HG03175 (cell line): ENCODE data around the gene RUBCN.
"Not testable (repeated sequence)": the region's sequence is repeated elsewhere in the genome, so short reads cannot be mapped to it uniquely, and the experiment has no call there.

Experiments used
- ATAC-seq: cut with Tn5 transposase; IDR thresholded peaks from one replicate; pipeline ENCODE4 v1.9.1; 2021; ENCODE audit warnings: mild to moderate bottlenecking, moderate library complexity; ENCODE audit not compliant: unreplicated experiment

Gene RUBCN

DNA sequence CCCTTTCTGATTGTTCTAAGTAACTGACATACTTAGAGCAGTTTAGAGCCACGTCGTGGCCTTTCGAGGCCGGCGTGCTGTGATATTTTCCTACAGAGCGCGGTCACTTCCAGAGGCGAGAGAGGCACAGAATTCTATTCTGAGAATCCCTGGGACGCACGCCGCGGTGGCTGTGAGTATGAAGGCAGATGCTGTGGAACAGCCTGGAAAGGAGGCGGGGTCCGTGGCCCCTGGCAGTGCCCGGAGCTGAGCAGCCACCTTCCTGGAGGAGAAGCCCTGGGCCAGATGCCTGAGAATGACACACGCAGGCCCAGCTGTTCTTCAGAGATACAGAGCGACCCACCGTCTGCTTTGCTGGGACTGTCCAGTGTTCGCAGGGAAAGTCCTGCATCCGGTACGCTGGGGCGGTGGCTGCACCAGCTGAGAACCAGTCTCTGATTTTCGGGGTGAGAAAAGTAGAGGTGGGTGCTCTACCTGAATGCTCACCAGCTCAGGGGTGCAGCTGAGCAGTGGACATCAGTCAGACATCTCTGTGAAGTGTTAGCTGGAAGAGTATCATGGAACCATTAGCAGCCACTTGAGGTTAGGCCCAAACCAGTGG is 75.4 kb downstream of the RUBCN start:
- ATAC-seq = not testable (repeated sequence)

DNA sequence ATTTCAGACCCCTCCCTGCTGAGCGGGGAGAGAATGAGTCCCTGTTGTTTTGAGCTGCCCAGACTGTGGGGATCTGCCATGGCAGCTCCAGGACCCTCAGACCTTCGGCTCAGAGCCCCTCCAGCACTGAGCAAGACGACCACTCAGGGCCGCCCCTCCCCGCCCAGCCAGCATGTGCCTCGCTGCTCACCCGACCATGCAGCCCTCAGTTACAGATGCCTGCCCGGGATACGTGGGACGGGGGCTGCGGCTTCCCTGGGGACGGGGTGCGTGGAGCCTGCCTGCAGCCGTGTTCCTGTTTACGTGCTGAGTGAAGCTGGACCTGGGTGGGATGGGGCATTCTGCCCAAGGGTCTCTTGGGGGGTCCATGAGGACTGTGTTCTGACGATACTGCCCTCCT is 77.0 kb downstream of the RUBCN start:
- not testable (repeated sequence) for ATAC-seq

DNA sequence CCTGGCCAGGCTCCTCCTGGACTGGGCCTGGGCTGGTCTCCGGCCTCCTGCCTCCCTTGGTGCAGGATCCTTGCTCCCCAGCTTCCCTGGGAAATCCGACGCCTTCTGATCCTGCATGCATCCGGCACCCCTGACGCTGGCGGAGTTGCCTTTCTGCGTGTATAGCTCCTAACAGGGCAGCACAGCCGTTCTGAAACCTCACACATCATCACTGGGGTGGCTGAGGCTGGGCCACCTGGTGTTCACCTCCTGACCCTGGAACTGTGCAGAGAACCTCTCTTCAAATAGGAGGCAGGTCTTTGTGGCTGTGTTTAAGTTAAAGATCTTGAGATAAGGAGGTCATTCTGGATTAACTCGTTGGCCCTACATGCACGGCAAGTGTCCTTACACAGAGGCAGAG is 77.6 kb downstream of the RUBCN start:
- peak; percentile 62 for ATAC-seq

DNA sequence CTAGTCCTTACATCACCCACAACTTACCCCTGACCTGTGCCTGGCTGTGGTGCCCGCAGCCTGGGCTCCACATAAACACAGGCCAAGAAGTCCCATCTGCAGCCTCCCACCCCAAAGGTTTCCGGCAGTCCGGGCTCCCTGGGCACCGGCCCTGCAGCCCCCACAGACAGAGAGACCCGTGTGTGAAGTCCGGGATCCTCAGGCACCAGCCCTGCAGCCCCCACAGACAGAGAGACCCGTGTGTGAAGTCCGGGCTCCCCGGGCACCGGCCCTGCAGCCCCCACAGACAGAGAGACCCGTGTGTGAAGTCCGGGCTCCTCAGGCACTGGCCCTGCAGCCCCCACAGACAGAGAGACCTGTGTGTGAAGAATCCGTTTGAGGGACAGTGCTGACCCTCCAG is 78.0 kb downstream of the RUBCN start:
- not testable (repeated sequence) for ATAC-seq

DNA sequence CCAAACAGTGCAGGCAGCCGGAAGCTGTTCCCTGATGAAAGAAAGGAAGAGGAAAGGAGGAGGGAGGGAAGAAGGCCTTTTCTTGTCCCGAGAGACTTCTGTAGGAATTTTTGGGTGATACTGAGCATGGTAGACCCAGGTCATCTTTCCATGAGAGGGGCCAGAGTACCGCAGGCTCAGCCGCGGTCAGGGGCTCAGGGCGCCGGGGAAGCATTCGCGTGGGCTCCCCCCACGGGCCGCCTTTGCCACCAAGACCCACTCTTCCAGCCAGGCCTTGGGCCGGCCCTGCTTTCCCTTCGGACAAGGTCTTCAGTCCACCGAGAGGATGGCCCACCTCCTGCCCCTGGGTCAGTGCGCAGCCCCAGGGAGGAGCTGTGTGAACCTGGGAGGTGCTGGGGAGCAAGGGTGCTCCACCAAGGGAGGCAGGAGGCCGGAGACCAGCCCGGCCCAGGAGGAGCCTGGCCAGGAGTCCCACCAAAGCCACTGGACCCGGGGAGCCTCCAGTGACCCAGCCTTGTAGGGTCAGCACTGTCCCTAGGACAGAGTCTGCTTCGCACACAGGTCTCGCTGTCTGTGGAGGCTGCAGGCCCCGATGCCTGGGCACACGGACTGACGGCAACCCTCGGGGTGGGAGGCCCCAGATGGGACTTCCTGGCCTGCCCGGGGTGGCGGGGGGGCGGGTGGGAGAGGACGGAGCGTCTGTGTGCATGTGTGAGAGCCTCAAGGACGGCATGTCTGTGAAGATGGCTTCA is 79.0 kb downstream of the RUBCN start:
- ATAC-seq = not testable (repeated sequence)

DNA sequence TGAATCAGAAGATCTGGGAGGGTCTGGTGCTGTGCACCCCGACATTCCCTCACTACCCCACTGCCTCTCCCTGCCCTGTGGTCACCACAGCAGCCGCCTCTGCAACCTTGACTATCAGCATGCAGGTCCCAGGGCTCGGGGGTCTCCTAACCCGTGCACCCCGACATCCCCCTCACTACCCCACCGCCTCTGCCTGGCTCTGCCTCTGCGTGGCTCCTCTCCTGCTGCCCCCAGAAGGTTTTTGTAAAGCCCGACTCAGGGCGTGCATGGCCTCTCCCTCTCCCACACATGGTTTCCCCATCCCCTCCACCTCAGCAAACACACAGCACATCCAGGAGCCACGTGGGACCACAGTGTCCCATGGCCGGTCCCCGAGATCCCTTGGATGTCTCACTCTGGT is 79.7 kb downstream of the RUBCN start:
- ATAC-seq = not testable (repeated sequence)

DNA sequence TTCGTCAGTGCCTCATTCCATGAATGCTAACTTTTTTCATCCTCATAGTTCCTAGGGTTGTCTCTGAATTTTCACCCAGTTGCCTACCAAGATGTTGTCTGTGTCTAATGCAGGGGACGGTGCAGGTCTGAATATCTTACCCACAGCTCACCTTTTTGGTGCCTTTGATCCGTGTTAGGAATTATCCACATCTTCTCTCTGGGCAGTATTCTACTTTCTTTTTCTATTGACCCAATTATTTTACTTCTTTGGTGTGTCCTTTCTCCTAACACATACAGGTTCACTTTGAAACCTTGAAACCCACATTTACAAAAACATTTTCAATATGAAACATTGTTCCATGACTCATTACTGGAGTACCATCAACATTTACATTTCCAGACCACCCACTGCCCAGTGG is 80.6 kb downstream of the RUBCN start:
- ATAC-seq = not testable (repeated sequence)

DNA sequence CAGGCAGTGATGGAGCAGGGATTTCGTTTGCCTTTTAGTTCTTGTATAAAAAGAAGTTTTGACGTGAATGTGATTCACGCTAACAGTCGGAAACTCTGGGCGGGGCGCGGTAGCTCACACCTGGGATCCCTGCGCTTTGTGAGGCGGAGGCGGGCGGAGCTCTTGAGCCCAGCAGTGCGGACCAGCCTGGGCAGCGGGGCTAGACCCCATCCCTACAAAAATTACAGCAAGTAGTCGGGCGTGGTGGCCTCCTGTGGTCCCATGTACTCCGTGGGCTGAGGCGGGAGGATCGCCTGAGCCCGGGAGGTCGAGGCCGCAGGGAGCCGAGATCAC is 81.7 kb downstream of the RUBCN start:
- peak; percentile 14 for ATAC-seq

DNA sequence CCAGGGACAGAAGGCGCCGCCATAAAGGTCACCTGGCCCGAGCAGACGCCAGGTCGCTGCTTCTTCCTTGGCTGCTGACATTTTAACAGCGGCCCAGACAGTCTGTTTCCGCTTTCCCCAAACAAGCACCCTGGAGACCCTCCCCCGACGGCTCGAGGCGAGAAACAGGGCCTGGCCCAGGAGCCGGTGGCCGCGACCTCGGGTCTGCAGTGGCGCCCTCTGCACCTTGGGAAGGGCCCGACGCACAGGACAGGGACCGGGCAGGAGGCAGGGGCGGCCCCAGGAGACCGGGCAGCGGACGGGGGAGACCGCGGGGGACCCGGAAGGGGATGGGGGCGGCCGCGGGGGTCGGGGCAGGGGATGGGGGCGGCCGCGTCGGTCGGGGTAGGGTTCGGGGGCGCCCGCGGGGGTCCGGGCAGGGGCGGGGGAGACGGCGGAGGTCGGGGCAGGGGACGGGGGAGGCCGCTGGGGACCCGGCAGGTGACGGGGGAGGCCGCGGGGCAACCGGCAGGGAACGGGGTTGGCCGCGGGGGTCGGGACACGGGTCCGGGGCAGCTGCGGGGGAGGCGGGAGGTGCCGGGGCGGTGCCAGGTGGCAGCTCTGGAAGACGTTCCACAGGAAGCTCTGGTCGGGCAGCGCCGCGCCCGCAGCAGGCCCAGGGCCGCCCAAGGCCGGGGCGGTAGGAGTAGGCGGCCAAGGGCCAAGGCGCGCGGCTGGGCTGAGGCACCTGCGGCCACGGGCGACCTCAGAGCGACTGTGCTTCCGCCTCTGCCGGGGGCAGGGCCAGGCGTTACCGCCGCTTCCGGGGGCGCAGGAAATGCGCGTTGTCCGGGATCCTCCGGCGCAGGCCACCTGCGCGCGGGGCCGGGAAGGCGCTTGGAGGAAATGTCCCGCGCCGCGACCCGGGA is 82.4 kb downstream of the RUBCN start:
- peak; percentile 91 for ATAC-seq

DNA sequence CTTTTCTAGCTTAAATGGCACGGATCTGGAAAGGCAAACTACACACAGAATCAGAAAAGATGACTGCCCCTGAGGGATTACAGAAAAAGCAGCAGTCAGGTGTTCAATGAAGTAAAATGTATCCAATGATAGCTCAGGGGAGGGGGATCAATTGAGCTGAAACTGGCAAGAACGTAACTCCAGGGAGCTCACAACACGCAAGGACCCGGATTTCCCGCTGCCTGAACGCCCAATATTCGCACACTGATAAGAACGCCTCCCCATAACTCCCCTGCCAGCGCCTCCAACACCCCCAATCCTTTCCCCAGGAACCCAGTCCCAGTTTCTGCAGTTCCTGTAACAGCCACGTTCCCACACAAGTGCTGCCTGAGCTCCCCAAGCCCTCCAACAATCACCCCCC is 83.8 kb downstream of the RUBCN start:
- not testable (repeated sequence) for ATAC-seq

DNA sequence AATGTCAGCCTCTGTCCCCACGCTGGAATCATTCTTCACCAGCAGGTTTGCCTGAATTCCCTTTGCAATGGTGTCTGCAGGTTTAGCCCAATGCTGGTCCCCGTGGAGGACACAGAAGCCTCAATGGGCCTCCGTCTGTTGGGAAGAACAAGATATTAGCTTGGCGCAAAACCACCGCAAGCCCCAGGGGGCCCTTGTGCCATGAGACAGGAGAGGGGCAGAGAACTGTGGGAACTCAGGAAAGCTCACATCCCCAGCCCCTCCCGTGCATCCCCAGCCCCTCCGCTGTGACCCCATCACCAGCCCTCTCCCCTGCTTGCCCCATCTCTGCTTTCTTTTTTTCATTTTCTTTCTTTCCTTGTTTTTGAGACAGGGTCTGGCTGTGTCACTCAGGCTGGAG is 89.1 kb downstream of the RUBCN start:
- ATAC-seq = not testable (repeated sequence)

DNA sequence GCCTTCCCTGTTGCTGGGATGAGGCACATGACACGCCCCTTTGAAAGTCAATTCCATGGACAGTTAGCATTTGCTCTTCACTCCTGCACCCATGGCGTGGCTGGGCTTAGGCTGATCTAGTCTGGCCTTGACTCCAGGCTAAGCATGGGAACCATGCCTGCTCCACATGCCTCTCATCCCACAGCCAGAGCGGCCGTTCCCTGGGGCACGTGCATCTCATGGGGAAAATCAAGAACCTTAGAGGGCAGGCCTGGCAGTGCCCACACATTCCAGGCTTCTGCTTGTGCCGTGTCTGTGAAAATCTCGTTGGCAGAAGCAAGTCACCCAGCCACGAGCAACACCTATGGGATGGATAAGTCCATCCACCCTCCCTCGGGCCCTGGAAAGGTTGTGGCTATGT is 89.5 kb downstream of the RUBCN start:
- ATAC-seq = not testable (repeated sequence)

DNA sequence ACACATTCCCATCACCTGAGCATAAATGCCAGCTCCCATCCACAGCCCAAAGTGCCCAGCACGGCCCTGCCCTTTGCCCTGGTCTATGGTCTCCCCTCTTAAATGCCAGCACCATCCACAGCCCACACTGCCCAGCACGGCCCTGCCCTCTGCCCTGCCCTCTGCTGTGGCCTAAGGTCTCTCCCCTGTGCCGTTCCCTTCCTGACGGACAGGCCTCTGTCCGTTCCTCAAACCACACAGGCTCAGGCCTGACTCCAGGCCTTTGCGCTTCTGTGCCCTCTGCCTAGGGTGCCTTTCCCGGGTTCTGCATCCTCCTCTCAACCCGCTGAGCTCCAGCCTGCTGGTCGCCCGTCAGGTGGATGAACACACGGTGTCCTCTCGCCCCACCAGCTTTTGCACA is 90.4 kb downstream of the RUBCN start:
- not testable (repeated sequence) for ATAC-seq

DNA sequence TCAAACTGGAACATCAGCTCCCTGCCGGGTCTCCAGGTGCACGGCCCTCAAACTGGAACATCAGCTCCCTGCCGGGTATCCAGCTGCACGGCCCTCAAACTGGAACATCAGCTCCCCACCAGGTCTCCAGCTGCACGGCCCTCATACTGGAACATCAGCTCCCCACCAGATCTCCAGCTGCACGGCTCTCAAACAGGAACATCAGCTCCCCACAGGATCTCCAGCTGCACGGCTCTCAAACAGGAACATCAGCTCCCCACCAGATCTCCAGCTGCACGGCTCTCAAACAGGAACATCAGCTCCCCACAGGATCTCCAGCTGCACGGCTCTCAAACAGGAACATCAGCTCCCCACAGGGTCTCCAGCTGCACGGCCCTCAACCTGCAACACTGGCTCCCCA is 99.1 kb downstream of the RUBCN start:
- ATAC-seq = not testable (repeated sequence)

DNA sequence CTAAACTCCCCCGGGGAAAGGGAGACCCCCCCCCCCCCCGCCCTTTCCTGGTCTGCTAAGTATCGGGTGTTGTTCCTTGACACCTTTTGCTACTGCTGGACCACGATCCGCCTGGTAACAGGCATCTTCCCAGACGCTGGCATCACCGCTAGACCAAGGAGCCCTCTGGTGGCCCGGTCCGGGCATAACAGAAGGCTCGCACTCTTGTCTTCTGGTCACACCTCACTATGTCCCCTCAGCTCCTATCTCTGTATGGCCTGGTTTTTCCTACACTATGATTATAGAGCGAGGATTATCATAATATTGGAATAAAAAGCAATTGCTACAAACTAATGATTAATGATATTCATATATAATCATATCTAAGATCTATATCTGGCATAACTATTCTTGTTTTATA is 104.7 kb downstream of the RUBCN start:
- ATAC-seq = not testable (repeated sequence)

DNA sequence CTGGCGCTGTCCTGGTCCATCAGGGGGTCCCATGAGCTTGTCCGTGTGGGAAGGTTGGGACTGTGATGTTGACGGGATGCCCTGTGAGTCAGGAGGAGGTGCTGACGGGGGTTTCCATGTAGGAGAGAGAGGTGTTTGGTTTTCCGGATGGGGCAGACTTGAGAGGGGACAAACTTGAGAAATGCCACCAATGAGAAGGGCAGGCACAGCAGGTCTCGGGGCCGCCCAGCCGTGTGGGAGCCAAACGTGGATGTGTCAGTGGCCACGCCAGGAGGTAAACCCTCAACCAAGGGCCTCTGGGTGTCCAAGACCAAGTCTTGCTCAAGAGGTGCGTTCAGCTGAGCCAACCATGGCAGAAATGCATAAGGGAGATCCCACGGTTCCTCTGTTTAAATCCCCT is 105.9 kb downstream of the RUBCN start:
- ATAC-seq = not testable (repeated sequence)

DNA sequence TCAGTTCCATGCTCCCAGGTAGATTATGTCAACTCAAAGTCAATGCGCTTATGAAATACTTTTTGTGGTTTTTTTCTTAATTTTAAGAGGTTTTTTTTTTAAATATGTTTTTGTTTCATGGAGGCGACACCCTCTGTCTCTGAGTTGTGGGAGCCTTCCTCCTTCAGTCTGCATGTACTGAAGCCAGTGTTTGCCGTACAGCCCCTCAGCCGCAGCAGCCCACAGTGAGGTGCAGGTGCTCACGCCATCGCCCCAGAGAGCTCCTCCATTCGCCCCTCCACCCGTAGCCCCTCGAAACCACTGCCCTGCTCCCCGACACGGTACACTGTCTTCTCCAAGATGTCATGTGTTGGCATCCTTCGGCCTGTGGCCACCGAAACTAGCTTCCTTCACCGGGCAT is 107.4 kb downstream of the RUBCN start:
- ATAC-seq = not testable (repeated sequence)

DNA sequence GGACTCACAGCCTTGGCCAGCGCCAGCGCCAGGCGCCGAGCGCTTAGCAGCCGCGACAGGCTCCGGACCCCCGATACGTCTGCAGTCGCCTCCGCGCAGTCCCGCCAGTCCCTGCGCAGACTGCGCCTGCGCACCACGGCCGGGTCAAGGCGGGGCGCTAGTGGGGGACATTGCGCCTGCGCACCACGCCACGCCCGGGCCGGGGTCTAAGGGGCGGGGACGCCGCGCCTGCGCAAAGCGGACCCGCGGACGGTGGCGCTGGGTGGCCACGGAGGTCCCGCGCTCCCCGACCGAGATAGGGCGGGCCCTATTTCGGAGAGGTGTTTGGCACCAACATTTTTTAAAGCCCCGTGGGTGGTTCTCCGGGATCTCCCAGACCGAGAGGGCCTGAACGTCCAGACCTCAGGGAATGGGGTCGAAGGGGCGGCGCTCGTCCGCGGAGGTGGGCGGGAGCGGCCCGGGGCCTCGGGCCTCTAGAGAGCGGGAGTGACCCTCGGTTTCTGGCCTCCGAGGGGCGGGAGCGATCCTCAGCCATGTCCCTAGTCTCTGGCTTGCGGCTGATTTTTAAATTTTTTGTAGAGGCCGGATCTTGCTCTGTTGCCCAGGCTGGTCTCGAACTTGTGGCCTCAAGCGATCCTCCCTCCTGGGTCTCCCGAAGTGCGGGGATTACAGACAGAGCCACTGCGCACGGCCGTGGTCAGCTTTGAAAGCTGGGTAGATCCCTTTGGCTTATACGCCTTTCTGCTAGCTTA is 108.8 kb downstream of the RUBCN start:
- ATAC-seq = peak; percentile 83

DNA sequence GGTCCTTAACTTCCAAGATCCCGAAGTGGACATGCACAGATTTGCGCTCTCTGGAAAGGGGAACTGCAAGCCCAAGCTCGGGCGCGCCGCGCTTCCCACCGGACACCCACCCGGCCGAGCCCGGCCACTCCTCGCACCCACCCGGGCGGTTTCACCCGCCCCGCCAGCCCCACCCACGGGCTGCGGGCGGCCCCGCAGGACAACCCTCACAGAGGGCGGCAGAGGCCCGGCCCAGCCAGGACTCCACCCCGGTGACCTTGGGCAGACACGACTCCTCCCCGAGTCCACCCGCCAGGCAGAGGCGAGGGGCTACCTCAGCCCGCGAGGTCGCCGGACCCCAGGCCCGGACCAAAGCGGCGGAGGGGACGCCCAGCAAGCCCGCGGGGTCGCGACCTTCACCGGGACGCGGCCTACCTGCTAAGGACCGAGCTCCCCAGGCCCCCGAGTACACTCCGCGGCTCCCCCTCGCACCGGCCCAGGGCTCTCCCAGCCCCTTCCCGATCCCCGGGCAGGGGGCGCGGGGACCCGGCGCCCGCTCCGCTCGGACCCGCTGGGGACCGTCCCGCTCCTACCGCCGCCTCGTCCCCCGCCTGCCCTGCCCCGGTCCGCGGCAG is 109.4 kb downstream of the RUBCN start:
- ATAC-seq = peak; percentile 35

DNA sequence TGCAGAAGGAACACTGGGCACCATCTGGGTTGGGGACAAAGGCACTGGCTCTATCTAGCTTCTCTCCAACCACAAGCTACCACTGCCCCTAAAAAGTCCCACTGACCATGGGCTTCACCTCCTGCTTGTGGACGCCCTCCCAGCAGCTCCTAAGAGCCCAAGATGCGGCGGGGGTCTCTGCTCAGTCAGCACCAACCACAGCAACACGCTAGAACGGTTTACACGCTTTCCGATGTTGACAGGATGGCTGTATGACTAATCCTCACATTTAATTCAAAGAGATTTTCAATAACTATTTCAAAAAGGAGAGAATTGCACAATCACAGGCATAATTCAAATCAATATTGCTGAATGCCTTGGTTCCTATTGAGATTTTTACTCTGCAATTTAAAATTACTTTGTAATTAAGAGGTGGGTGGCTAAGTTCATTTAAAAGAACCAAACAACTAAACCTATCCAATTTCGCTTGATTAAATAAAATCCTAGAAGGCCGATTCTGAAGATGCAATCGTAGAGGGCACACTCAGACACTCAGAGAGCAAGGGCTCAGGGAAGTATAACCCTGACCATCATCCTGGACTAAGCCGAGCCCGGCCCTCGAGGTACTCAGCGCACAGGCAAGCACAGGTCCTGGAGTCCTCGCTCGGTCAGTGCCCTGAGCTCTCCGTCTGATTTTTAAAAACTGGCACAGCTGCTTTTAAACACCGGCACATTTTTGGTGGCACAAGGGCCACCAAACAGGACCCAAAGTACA is 110.1 kb downstream of the RUBCN start:
- peak; percentile 12 for ATAC-seq
